MCF 10A (cell line): Measurements from ENCODE around the gene RPS4Y1. TPM values are rescaled to one million over a fixed set of nuclear protein-coding genes. Genes with fewer than 3 reads are reported as not detected.
"Not testable (repeated sequence)": the region's sequence is repeated elsewhere in the genome, so short reads cannot be mapped to it uniquely, and the experiment has no call there.

ENCODE experiments used
- Bru-seq: library from RNA; stranded (reverse); fragments of 400-500 nt; gene quantifications from one replicate; lab custom pipeline; 2021; lab: Mats Ljungman, UMichigan
- BruChase-seq, 2 experiments: library from RNA; stranded (reverse); fragments of 400-500 nt; gene quantifications; one replicate each; lab custom pipeline; 2021; lab: Mats Ljungman, UMichigan
- BruUV-seq: library from RNA; stranded (reverse); fragments of 400-500 nt; replicated peaks from 2 replicates; lab custom pipeline; 2021; lab: Mats Ljungman, UMichigan
- CTCF ChIA-PET: fragments of 300-600 bp; sonication (Branson Sonifier 250); formaldehyde crosslinking; extraction: SDS; loops from one replicate; lab custom pipeline; 2021; ENCODE audit warnings: antibody characterized with exemption, inconsistent platforms; lab: Yijun Ruan, JAX
- POLR2A ChIA-PET: fragments of 300-600, 350-650 bp; sonication (Branson Sonifier 250); formaldehyde crosslinking; extraction: SDS; loops from one replicate; lab custom pipeline; 2020; ENCODE audit warnings: antibody characterized with exemption, inconsistent platforms; lab: Yijun Ruan, JAX
- DNase-seq: peaks from one replicate; pipeline ENCODE4 v3.0.0-alpha.2; 2018; ENCODE audit not compliant: unreplicated experiment
- H3K27ac Mint-ChIP-seq: one replicate; pipeline ENCODE4 v1.8.0; 2022; ENCODE audit warnings: mild to moderate bottlenecking, low read depth, mixed read lengths; ENCODE audit not compliant: unreplicated experiment
- H3K27me3 Mint-ChIP-seq: one replicate; pipeline ENCODE4 v1.8.0; 2022; ENCODE audit warnings: mixed read lengths; ENCODE audit not compliant: insufficient read depth, unreplicated experiment
- H3K36me3 Mint-ChIP-seq: one replicate; pipeline ENCODE4 v1.8.0; 2022; ENCODE audit warnings: mild to moderate bottlenecking, moderate library complexity, mixed read lengths; ENCODE audit not compliant: insufficient read depth, unreplicated experiment
- H3K4me1 Mint-ChIP-seq: one replicate; pipeline ENCODE4 v1.8.0; 2022; ENCODE audit warnings: mixed read lengths; ENCODE audit not compliant: insufficient read depth, unreplicated experiment
- H3K4me3 Mint-ChIP-seq: one replicate; pipeline ENCODE4 v1.8.0; 2022; ENCODE audit warnings: mild to moderate bottlenecking, moderate library complexity, mixed read lengths; ENCODE audit not compliant: unreplicated experiment
- H3K9me3 Mint-ChIP-seq: one replicate; pipeline ENCODE4 v1.8.0; 2022; ENCODE audit warnings: mixed read lengths; ENCODE audit not compliant: unreplicated experiment
- intact Hi-C: fragments of 100-400 bp; cut with micrococcal nuclease; formaldehyde crosslinking; loops from 2 replicates; pipeline ENCODE4 v1.14.1; 2022
- long read RNA-seq: library from polyadenylated mRNA; stranded (forward); transcript quantifications from one replicate; pipeline ENCODE4 v2.0.0, GENCODE V29; 2022
- total RNA-seq: library from RNA; stranded (reverse); gene quantifications from 2 replicates; pipeline ENCODE4 v1.2.3, GENCODE V29; 2022
- TF ChIP-seq, protein P1 (sequence below): fragments of 200-600 bp; IDR thresholded peaks from one replicate; pipeline ENCODE4 v1.8.0; 2022; ENCODE audit warnings: antibody characterized with exemption, mild to moderate bottlenecking; ENCODE audit not compliant: unreplicated experiment

RPS4Y1 gene
- total RNA-seq (not detected in 2 replicates), Bru-seq, nascent RNA (not detected), BruChase-seq, experiment 1, labeled RNA remaining after a 6-hour chase (not detected), BruChase-seq, experiment 2, labeled RNA remaining after a 2-hour chase (not detected)
- long read RNA-seq: 0 reads

DNA sequence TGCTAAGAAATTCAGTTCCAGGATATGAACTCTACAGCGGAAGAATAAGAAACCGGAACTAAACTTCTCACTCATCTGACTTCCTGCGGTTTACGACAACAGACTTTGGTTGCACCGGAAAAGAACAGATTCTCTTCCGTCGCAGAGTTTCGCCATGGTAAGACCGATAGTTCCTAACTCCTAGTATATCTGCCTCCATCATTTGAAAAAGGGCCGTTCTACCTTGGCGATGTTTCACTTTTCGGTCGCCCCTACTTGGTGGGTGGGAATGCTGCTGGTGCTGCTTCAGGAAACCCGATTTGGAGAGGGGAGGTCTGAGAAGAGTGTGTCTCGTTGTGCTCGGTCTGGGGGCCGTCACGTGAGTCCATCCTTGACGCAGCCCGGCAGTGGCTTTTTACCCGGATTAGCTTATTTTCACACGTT is at the start of gene RPS4Y1:
Gene RPS4Y1 (plus strand): TSS at position 132 of the 423 bp plus-strand sequence. CDS start 23 bp downstream, at position 155.
- intact Hi-C loops: no loop called here
- TF ChIP-seq, protein P1, sequence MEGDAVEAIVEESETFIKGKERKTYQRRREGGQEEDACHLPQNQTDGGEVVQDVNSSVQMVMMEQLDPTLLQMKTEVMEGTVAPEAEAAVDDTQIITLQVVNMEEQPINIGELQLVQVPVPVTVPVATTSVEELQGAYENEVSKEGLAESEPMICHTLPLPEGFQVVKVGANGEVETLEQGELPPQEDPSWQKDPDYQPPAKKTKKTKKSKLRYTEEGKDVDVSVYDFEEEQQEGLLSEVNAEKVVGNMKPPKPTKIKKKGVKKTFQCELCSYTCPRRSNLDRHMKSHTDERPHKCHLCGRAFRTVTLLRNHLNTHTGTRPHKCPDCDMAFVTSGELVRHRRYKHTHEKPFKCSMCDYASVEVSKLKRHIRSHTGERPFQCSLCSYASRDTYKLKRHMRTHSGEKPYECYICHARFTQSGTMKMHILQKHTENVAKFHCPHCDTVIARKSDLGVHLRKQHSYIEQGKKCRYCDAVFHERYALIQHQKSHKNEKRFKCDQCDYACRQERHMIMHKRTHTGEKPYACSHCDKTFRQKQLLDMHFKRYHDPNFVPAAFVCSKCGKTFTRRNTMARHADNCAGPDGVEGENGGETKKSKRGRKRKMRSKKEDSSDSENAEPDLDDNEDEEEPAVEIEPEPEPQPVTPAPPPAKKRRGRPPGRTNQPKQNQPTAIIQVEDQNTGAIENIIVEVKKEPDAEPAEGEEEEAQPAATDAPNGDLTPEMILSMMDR: no peak
- BruUV-seq: no TSS peak
- DNase-seq: no peak
- no peaks in the 10 kb centered on the region for H3K4me1 Mint-ChIP-seq
- no peak within 1 kb of the TSS for H3K4me3 Mint-ChIP-seq
- no peaks in the 10 kb centered on the region for H3K27me3 Mint-ChIP-seq
- H3K9me3 Mint-ChIP-seq: no peaks in the 10 kb centered on the region
- no peak within 1 kb of the TSS for H3K27ac Mint-ChIP-seq
- ChIA-PET CTCF (no interaction called here), POLR2A (no interaction called here)
- no peaks in the 10 kb centered on the region for H3K36me3 Mint-ChIP-seq

GRCh38 chrY:2796977-2797523 is 44.4 kb upstream of the RPS4Y1 start:
- no peaks in the 10 kb centered on the region for H3K27me3 Mint-ChIP-seq
- CTCF ChIA-PET: no interaction called here
- H3K36me3 Mint-ChIP-seq: no peaks in the 10 kb centered on the region
- H3K9me3 Mint-ChIP-seq: no peaks in the 10 kb centered on the region
- H3K4me3 Mint-ChIP-seq: no peak overlapping the region
- intact Hi-C loops: no loop called here
- H3K27ac Mint-ChIP-seq: no peak overlapping the region
- TF ChIP-seq, protein P1: no peak
- DNase-seq: no peak
- H3K4me1 Mint-ChIP-seq: no peaks in the 10 kb centered on the region
- BruUV-seq: no TSS peak
- POLR2A ChIA-PET: no interaction called here

DNA sequence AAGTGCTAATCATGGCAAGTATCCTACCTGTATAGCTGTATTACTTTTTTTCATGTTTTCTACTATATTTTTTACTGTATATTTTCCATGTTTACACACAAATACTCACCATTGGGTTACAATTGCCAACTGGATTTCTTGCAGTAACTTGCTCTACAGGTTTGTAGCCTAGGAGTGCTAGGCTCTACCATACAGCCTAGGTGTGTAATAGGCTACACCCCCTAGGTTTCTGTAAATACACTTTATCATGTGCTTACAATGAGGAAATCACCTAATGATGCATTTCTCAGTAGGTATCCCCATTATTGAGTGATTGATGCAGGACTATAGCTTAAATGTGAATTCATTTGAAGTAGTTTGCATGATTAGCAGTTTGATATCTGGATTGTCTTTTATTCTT is 43.4 kb upstream of the RPS4Y1 start:
- intact Hi-C loops: no loop called here
- Mint-ChIP-seq H3K27me3 (no peaks in the 10 kb centered on the region), H3K9me3 (no peaks in the 10 kb centered on the region), H3K4me1 (no peaks in the 10 kb centered on the region), H3K27ac (no peak overlapping the region), H3K4me3 (no peak overlapping the region), H3K36me3 (no peaks in the 10 kb centered on the region)
- ChIA-PET POLR2A (no interaction called here), CTCF (no interaction called here)
- no peak for DNase-seq
- TF ChIP-seq, protein P1: no peak
- BruUV-seq: no TSS peak

GRCh38 chrY:2800246-2800645 is 41.2 kb upstream of the RPS4Y1 start:
- H3K9me3 Mint-ChIP-seq: no peaks in the 10 kb centered on the region
- no peaks in the 10 kb centered on the region for H3K36me3 Mint-ChIP-seq
- intact Hi-C loops: no loop called here
- H3K4me3 Mint-ChIP-seq: no peak overlapping the region
- no peaks in the 10 kb centered on the region for H3K27me3 Mint-ChIP-seq
- no peak for DNase-seq
- no peaks in the 10 kb centered on the region for H3K4me1 Mint-ChIP-seq
- no TSS peak for BruUV-seq
- TF ChIP-seq, protein P1: no peak
- no peak overlapping the region for H3K27ac Mint-ChIP-seq
- CTCF ChIA-PET: no interaction called here
- POLR2A ChIA-PET: no interaction called here

- BruUV-seq, H3K4me1 Mint-ChIP-seq, H3K4me3 Mint-ChIP-seq, H3K36me3 Mint-ChIP-seq, POLR2A ChIA-PET, H3K9me3 Mint-ChIP-seq, DNase-seq, CTCF ChIA-PET, H3K27me3 Mint-ChIP-seq, intact Hi-C loops, H3K27ac Mint-ChIP-seq: not testable (repeated sequence)
Observed at GRCh38 chrY:2817146-2817896, 24.1 kb upstream of the RPS4Y1 start.
